Progenitor cell of endocrine pancreas (in vitro differentiated cells): ENCODE data around the gene RPS5. TPM values are rescaled to one million over a fixed set of nuclear protein-coding genes. Genes with fewer than 3 reads are reported as not detected.
"Not testable (repeated sequence)": the region's sequence is repeated elsewhere in the genome, so short reads cannot be mapped to it uniquely, and the experiment has no call there.

ENCODE experiments used
- DNase-seq: peaks from one replicate; pipeline ENCODE4 v3.0.0; 2021; ENCODE audit warnings: low spot score; ENCODE audit not compliant: unreplicated experiment
- H3K27ac Mint-ChIP-seq: 2 replicates; pipeline ENCODE4 v1.8.0; 2021; ENCODE audit warnings: mild to moderate bottlenecking, moderate library complexity, mixed read lengths
- H3K27me3 Mint-ChIP-seq: 2 replicates; pipeline ENCODE4 v1.8.0; 2021; ENCODE audit warnings: mixed read lengths
- H3K36me3 Mint-ChIP-seq: 2 replicates; pipeline ENCODE4 v1.8.0; 2022; ENCODE audit warnings: mixed read lengths; ENCODE audit not compliant: insufficient read depth
- H3K4me1 Mint-ChIP-seq: 2 replicates; pipeline ENCODE4 v1.8.0; 2021; ENCODE audit warnings: low read depth, mixed read lengths
- H3K4me3 Mint-ChIP-seq: 2 replicates; pipeline ENCODE4 v1.8.0; 2021; ENCODE audit warnings: low read depth, mild to moderate bottlenecking, moderate library complexity, mixed read lengths
- H3K9me3 Mint-ChIP-seq: 2 replicates; pipeline ENCODE4 v1.8.0; 2021; ENCODE audit warnings: low read depth, mixed read lengths
- total RNA-seq: library from RNA; stranded (reverse); gene quantifications from 2 replicates; pipeline ENCODE4 v1.2.1, GENCODE V29; 2021
- TF ChIP-seq, protein P1 (sequence below): fragments of 200-600 bp; sonication (generic); IDR thresholded peaks from one replicate; pipeline ENCODE4 v1.5.0; 2021; ENCODE audit warnings: antibody characterized with exemption, mild to moderate bottlenecking; ENCODE audit not compliant: unreplicated experiment

RPS5 gene
- total RNA-seq, 1 donor from 2014 or later = 1,006 TPM

- H3K9me3 Mint-ChIP-seq = no peaks in the 10 kb centered on the region
- H3K27ac Mint-ChIP-seq = no peak overlapping the region
- H3K4me3 Mint-ChIP-seq = no peak overlapping the region
- H3K36me3 Mint-ChIP-seq = peaks cover 6% of the 10 kb centered on the region
- TF ChIP-seq, protein P1, sequence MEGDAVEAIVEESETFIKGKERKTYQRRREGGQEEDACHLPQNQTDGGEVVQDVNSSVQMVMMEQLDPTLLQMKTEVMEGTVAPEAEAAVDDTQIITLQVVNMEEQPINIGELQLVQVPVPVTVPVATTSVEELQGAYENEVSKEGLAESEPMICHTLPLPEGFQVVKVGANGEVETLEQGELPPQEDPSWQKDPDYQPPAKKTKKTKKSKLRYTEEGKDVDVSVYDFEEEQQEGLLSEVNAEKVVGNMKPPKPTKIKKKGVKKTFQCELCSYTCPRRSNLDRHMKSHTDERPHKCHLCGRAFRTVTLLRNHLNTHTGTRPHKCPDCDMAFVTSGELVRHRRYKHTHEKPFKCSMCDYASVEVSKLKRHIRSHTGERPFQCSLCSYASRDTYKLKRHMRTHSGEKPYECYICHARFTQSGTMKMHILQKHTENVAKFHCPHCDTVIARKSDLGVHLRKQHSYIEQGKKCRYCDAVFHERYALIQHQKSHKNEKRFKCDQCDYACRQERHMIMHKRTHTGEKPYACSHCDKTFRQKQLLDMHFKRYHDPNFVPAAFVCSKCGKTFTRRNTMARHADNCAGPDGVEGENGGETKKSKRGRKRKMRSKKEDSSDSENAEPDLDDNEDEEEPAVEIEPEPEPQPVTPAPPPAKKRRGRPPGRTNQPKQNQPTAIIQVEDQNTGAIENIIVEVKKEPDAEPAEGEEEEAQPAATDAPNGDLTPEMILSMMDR = no peak
- DNase-seq = no peak
- H3K4me1 Mint-ChIP-seq = no peaks in the 10 kb centered on the region
- no peaks in the 10 kb centered on the region for H3K27me3 Mint-ChIP-seq
Observed at GRCh38 chr19:58374200-58374599, 12.9 kb upstream of the RPS5 start.

GRCh38 chr19:58376724-58377123 is 10.3 kb upstream of the RPS5 start:
- not testable (repeated sequence) for DNase-seq, H3K27me3 Mint-ChIP-seq, H3K9me3 Mint-ChIP-seq, H3K36me3 Mint-ChIP-seq, H3K4me3 Mint-ChIP-seq, H3K4me1 Mint-ChIP-seq, H3K27ac Mint-ChIP-seq

GRCh38 chr19:58379246-58379645 is 7.8 kb upstream of the RPS5 start:
- DNase-seq = no peak
- Mint-ChIP-seq H3K36me3 (no peaks in the 10 kb centered on the region), H3K4me1 (peaks cover 13% of the 10 kb centered on the region), H3K4me3 (peak overlapping the region; percentile 91), H3K9me3 (no peaks in the 10 kb centered on the region), H3K27me3 (no peaks in the 10 kb centered on the region), H3K27ac (no peak overlapping the region)
- TF ChIP-seq, protein P1 = no peak

DNA sequence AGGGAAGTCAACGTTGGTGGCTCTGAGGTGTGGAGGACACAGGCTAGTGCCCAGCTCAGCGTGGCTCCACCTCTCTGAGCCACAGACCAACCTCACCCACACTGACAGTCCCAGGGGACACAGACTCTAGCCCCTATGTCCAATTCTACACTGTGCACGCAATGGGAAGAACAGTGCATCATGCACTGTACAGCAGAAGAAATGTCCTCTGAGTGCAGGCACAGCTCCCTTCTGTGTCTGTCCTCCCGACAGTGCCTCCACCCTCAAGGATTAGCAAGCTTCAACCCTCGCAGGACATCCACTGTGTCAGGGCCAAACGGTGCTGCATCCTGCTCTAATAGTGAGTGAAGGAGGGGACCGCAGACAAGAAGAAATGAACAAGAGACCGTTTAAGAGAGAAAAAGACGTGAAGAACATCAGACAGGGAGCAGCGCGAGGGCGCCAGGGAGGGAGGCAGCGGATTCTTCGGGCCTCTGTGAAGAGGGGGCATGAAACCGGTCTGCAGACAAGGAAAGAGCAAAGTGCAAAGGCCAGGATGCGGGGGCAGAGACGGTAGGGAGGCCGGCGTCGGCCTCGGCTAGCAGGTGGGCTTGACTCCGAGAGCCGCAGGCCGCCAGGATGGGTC is 6.9 kb upstream of the RPS5 start:
- H3K36me3 Mint-ChIP-seq = no peaks in the 10 kb centered on the region
- no peak for DNase-seq
- peak overlapping the region; percentile 91 for H3K4me3 Mint-ChIP-seq
- no peaks in the 10 kb centered on the region for H3K9me3 Mint-ChIP-seq
- peak overlapping the region; percentile 95 for H3K27ac Mint-ChIP-seq
- TF ChIP-seq, protein P1 = no peak
- H3K4me1 Mint-ChIP-seq = peaks cover 13% of the 10 kb centered on the region
- no peaks in the 10 kb centered on the region for H3K27me3 Mint-ChIP-seq

DNA sequence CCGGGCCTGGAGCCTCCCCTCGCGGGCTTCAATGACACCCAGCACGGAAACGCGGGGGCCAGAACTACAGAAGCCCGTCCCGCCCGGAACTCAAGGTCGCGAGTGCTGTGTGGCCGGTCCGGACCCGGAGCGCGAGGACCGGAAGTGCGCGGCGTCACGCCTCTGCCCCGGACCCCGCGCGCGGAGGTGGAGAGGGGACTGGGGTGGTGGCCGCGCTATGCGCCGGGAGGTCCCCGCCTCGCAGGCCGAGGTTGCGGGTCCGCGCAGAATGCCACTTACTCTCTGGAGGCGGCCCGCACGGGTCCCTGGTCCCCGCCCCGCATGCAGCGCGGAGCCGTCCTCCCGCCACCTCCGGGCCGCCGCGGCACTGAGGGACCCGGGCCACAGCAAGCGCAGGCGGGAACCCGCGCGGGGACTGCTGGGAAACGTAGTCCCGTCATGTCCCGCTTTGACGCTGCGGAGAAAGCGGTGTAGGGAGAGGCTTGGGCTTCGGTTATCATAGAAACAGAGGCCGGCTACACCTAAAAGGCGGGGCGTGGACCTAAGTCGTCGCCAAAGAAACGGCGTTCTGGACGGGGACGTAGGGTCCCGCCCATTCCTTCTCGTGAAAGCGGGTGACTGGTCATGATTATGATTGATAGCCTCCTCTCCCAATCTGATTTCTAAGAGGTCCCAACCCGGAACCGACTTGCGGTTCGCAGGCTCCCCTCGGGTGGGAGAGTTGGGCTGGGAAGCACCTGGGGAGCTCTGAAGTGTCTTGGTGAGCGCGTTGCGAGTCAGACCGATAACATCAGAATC is 6.2 kb upstream of the RPS5 start, which contains the start of gene ZNF837:
ZNF837 (minus strand) TSS at position 369 of the 798 bp plus-strand sequence. CDS start 11,698 bp downstream, outside the sequence.
- Mint-ChIP-seq H3K4me3 (peak within 1 kb of the TSS; percentile 91), H3K27me3 (no peaks in the 10 kb centered on the region), H3K36me3 (no peaks in the 10 kb centered on the region), H3K4me1 (peaks cover 17% of the 10 kb centered on the region), H3K9me3 (no peaks in the 10 kb centered on the region), H3K27ac (peak within 1 kb of the TSS; percentile 95)
- DNase-seq = peak; percentile 91
- TF ChIP-seq, protein P1 = no peak
